ENCODE data around the gene TRERF1.

TRERF1 gene

DNA sequence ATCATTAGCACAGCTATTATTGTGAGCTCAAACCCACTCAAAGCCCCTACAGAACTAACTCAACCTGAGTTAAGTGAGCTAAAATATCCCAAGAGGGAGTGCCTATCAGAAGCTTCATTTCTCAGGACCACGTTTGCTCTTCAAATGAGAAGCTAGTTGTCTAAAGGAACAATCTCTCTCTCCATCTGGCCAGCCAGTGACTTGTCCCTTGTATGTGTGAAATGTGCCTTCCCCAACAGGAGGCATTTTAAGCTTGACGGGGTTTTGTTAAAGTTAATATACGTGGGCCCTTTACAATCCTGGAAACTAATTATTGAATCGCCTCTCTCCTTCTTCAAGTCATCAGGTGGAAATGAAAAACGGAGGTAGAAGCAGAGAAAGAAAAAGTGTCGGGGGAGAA, 62.0 kb downstream of the TRERF1 start:
- TF ChIP-seq, protein P1, sequence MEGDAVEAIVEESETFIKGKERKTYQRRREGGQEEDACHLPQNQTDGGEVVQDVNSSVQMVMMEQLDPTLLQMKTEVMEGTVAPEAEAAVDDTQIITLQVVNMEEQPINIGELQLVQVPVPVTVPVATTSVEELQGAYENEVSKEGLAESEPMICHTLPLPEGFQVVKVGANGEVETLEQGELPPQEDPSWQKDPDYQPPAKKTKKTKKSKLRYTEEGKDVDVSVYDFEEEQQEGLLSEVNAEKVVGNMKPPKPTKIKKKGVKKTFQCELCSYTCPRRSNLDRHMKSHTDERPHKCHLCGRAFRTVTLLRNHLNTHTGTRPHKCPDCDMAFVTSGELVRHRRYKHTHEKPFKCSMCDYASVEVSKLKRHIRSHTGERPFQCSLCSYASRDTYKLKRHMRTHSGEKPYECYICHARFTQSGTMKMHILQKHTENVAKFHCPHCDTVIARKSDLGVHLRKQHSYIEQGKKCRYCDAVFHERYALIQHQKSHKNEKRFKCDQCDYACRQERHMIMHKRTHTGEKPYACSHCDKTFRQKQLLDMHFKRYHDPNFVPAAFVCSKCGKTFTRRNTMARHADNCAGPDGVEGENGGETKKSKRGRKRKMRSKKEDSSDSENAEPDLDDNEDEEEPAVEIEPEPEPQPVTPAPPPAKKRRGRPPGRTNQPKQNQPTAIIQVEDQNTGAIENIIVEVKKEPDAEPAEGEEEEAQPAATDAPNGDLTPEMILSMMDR (conservative IDR thresholded peaks at IDR 0.05; ENCODE audit: low read depth, low read length): no peak
- no peak for DNase-seq (ENCODE audit: low read depth)
- H3K4me3 ChIP-seq (ENCODE audit: low read depth, low read length): no peak overlapping the region

DNA sequence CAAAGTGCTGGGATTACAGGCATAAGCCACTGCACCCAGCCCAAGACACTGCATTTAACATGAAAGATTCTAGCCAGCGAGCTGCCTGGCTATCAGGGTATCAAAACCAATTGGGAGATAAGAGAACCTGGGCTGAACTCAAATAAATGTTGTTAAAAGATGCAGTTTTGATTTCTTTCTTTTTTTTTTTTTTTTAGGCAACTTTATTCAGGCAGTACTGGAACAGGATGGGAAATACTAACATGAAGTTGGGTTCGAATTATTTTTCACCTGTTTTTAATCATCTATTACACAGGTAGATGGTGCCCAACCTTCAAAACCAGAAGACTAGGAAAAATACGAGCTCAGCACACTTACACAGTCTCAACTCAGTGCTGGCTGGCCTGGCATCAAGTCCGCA, 63.7 kb downstream of the TRERF1 start:
- no peak for DNase-seq (ENCODE audit: low read depth)
- TF ChIP-seq, protein P1 (conservative IDR thresholded peaks at IDR 0.05; ENCODE audit: low read depth, low read length): no peak
- H3K4me3 ChIP-seq (ENCODE audit: low read depth, low read length): no peak overlapping the region

DNA sequence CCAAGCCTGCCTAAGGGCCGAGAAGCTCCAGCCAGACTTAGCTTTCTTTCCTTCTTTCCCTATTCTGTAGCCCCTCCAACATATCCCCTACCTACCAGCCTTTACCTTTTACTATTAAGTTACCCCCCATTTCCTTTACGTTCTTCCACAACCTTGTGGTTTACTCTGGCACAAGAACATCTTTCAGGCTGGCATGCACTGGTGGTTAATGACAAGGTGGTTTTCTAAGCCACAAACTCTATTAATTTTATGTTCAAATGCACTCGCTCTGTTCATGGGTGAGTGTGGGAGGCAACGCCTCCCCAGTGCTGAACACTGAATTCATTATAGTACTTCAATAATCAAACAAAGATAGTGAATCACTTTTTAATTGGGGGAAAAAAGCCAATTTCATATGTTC, 64.4 kb downstream of the TRERF1 start:
- H3K4me3 ChIP-seq (ENCODE audit: low read depth, low read length): no peak overlapping the region
- DNase-seq (ENCODE audit: low read depth): no peak
- TF ChIP-seq, protein P1 (conservative IDR thresholded peaks at IDR 0.05; ENCODE audit: low read depth, low read length): no peak

DNA sequence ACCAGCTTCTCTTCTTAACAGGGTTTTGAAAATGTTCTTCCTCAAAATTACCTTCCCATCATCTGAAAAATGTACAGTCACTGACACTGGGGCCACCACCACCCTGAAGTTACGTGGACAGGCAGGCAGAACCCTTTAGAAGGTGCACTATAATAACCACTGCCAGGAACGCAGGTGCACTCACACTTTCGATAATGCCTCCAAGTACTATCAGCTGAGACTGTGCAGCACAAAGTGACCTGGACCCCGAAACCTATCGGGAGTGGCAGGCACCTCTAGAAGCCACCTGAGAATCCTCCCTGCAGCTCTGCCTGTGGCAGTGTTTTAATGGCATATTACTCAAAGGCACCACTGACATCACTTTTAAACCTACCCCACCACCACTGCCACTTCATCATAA, 66.4 kb downstream of the TRERF1 start:
- H3K4me3 ChIP-seq (ENCODE audit: low read depth, low read length): no peak overlapping the region
- DNase-seq (ENCODE audit: low read depth): no peak
- TF ChIP-seq, protein P1 (conservative IDR thresholded peaks at IDR 0.05; ENCODE audit: low read depth, low read length): no peak

DNA sequence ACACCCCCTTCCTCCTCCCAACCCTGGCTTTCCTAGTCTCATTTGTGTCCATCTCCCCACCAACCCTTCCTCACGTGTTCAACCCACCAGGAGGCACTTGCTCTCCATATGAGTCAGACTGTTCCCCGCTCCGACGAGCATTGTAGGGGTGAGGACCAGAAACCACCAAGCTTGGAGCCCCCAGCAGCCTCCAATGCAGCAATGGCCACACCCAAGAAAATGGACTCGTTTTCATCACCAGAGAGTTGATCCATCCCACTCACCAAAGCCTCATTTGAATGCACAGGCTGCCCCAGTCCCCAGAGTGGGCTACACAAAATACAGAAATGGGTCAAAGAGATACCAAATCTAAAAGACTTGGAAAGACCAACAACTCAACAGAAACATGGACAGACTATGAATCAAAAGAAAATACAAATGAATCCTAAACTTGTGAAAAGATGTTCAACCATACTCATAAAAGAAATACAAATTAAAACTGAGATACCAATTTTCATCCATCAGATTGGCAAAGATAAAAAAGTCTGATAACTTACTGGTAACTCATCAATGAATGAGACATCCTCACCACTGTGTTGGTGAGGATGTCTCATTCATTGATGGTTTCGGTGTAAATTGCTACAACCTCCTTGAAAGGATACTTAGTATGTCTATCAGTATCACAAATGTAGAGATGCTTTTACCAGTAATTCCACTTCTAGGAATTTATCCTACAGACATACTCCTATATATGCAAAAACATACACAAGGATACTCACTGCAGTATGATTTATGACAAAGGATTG, 68.1 kb downstream of the TRERF1 start:
- no peak overlapping the region for H3K4me3 ChIP-seq (ENCODE audit: low read depth, low read length)
- TF ChIP-seq, protein P1 (conservative IDR thresholded peaks at IDR 0.05; ENCODE audit: low read depth, low read length): no peak
- no peak for DNase-seq (ENCODE audit: low read depth)

DNA sequence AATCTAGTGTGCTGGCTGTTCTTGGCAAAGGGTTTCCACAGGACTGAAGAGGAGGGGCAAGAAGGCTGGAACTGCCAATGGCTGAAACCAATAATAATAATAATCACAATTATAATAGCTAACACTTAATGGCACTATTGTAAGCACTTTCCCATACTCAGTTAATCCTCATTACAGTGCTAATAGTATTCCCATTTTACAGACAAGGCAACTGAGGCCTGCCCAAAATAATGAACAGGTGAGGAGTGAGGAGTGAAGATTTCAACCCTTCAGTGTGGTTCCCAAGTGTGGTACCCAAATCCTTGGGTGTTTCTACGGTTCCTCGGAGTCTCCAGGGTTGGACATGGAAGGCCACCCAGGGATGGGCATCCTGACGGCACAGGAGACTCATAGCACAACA, 69.9 kb downstream of the TRERF1 start:
- no peak for DNase-seq (ENCODE audit: low read depth)
- no peak overlapping the region for H3K4me3 ChIP-seq (ENCODE audit: low read depth, low read length)
- TF ChIP-seq, protein P1 (conservative IDR thresholded peaks at IDR 0.05; ENCODE audit: low read depth, low read length): no peak

Measured in choroid plexus epithelial cell (primary cell).